ENCODE results near the gene PHF12. TPM values are rescaled to one million over a fixed set of nuclear protein-coding genes. Genes with fewer than 3 reads are reported as not detected.

Gene PHF12
- total and polyA plus RNA-seq, 10 of the 15 experiments (the other 5 are each of a cell fraction or from before 2014, with no cell fraction given), result 1.3 to 43.9 (median 19.2) TPM

DNA sequence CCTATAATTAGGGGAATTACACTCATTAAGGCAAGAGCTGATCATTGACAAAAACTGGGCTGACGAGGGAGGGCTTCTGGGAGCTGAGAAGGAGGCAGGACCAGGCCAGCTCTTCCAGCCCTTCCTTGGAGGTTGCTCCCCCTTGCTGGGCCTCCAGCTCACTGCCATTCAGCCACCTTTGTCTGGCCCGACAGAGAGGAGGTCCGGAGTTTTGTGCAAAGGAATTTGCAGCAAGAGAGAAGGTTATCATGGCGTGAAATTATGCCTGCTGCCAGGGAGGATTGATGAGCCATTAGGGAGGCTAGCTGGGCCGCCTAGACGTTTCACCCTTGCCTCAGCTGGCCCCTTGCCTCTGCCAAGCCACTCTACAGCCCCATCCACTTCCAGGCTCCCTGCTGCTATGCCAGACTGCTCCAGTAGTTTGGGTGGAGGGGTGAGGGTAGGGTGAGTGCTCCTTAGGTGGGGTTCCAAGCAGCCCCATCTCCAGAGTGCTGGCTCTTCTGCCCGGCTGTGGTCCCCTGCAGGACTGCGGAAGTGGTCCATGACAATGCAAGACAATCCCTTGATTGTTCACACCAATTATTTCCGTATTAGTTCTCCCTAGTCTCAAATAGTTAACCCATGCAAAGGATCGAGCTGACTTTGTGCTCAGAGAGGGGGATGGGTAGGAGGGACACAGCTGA lies 17.1 kb upstream of the PHF12 start:
- Histone ChIP-seq H4K20me1 (ENCODE audit: control insufficient read depth, insufficient read depth) (no peaks in the 10 kb centered on the region), H3K27ac (ENCODE audit: control insufficient read depth, insufficient read depth) (no peak overlapping the region), H3K9me3 (replicated peaks; ENCODE audit: control insufficient read depth, insufficient read depth, low read length) (no peaks in the 10 kb centered on the region), H3K79me2 (ENCODE audit: control insufficient read depth, insufficient read depth, low read length) (no peaks in the 10 kb centered on the region), H2AFZ (ENCODE audit: control insufficient read depth, low read depth, low read length) (no peak overlapping the region), H3K4me3 (no peak overlapping the region), H3K9ac (ENCODE audit: control insufficient read depth, insufficient read depth, low read length) (no peak overlapping the region), H3K36me3 (ENCODE audit: control insufficient read depth in 2 of 2, insufficient read depth in 2 of 2, low read length in 1 of 2) (no peaks in the 10 kb centered on the region), H3K4me1 (ENCODE audit: control insufficient read depth, insufficient read depth, low read length) (peaks cover 3% of the 10 kb centered on the region; the same call in 1 of the 2 replicates), H3K27me3 (replicated peaks in 1 of 2; ENCODE audit: control insufficient read depth in 2 of 2, insufficient read depth in 2 of 2, low read length in 1 of 2) (peaks cover 0 to 2% of the 10 kb centered on the region in 2 experiments; a peak in 1 of 4 replicates), H3K4me2 (ENCODE audit: control insufficient read depth, insufficient read depth) (no peak overlapping the region)
- in situ Hi-C loops (cut with MboI) (loop anchor here (5.0 kb wide), 1 partner anchor 154 kb away; no protein-coding TSS in a partner anchor), intact Hi-C loops (cut with micrococcal nuclease; ENCODE audit: unreplicated experiment) (no loop called here)
- 30% methylated on average over 10 of the region's 10 CpGs for WGBS (ENCODE audit: insufficient coverage, insufficient replicate concordance, low lambda C conversion rate, missing lambda C conversion rate)
- FAIRE-seq (no peak), DNase-seq (ENCODE audit: low read depth, low spot score) (no peak), ATAC-seq (no peak)
- POLR2A ChIA-PET, result no interaction called here
- CTCF ChIA-PET, result interaction anchor here (1.5 to 4.1 kb wide), 3 partner anchors 15 to 149 kb away, joined by 3 to 36 read pairs (median 21); no protein-coding TSS in a partner anchor
- RAD21 ChIA-PET (ENCODE audit: unreplicated experiment), result interaction anchor here (0.7 kb wide), 1 partner anchor 149 kb away, joined by 3 read pairs; no protein-coding TSS in a partner anchor
- SMC1A ChIA-PET (ENCODE audit: uncharacterized antibody, unreplicated experiment), result interaction anchor here (1.0 to 1.7 kb wide), 4 partner anchors 132 to 149 kb away, joined by 3 to 5 read pairs (median 3); no protein-coding TSS in a partner anchor
- BruUV-seq (replicated peaks), result no TSS peak
- no peak for TF ChIP-seq ZSCAN29 (IDR thresholded peaks at IDR 0.05)
- TF ChIP-seq YY1 (IDR thresholded peaks at IDR 0.05; ENCODE audit: low read depth, low read length), result no peak
- TF ChIP-seq CBX3 (IDR thresholded peaks at IDR 0.05; ENCODE audit: borderline replicate concordance, low read depth), result no peak
- TF ChIP-seq JUNB (IDR thresholded peaks at IDR 0.05), result no peak
- no peak for TF ChIP-seq IKZF1 (conservative IDR thresholded peaks at IDR 0.05)
- no peak for TF ChIP-seq STAT3 (IDR thresholded peaks at IDR 0.05; ENCODE audit: low read depth, low read length)
- TF ChIP-seq SP1 (IDR thresholded peaks at IDR 0.05; ENCODE audit: low read depth, low read length), result no peak
- TF ChIP-seq, protein P1, sequence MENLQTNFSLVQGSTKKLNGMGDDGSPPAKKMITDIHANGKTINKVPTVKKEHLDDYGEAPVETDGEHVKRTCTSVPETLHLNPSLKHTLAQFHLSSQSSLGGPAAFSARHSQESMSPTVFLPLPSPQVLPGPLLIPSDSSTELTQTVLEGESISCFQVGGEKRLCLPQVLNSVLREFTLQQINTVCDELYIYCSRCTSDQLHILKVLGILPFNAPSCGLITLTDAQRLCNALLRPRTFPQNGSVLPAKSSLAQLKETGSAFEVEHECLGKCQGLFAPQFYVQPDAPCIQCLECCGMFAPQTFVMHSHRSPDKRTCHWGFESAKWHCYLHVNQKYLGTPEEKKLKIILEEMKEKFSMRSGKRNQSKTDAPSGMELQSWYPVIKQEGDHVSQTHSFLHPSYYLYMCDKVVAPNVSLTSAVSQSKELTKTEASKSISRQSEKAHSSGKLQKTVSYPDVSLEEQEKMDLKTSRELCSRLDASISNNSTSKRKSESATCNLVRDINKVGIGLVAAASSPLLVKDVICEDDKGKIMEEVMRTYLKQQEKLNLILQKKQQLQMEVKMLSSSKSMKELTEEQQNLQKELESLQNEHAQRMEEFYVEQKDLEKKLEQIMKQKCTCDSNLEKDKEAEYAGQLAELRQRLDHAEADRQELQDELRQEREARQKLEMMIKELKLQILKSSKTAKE (IDR thresholded peaks at IDR 0.05; ENCODE audit: low read depth, poor library complexity, severe bottlenecking), result no peak
- TF ChIP-seq MLLT1 (IDR thresholded peaks at IDR 0.05), result no peak
- TF ChIP-seq SREBF1 (IDR thresholded peaks at IDR 0.05; ENCODE audit: low read length), result no peak
- no peak for TF ChIP-seq NRF1 (conservative IDR thresholded peaks at IDR 0.05; ENCODE audit: low read depth, low read length)
- no peak for TF ChIP-seq SPI1 (IDR thresholded peaks at IDR 0.05; ENCODE audit: borderline replicate concordance, insufficient read depth, low read depth, low read length)
- TF ChIP-seq IRF4 (IDR thresholded peaks at IDR 0.05; ENCODE audit: low read depth, low read length), result no peak
- TF ChIP-seq ZNF592 (IDR thresholded peaks at IDR 0.05), result no peak
- TF ChIP-seq, protein P2, sequence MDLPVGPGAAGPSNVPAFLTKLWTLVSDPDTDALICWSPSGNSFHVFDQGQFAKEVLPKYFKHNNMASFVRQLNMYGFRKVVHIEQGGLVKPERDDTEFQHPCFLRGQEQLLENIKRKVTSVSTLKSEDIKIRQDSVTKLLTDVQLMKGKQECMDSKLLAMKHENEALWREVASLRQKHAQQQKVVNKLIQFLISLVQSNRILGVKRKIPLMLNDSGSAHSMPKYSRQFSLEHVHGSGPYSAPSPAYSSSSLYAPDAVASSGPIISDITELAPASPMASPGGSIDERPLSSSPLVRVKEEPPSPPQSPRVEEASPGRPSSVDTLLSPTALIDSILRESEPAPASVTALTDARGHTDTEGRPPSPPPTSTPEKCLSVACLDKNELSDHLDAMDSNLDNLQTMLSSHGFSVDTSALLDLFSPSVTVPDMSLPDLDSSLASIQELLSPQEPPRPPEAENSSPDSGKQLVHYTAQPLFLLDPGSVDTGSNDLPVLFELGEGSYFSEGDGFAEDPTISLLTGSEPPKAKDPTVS (IDR thresholded peaks at IDR 0.05; ENCODE audit: low read depth, low read length), result no peak

Measured in GM12878 (cell line).